Astrocyte of the cerebellum (primary cell): Measurements from ENCODE around the gene UGT1A9.

Source experiments
- DNase-seq: peaks from one replicate; pipeline ENCODE4 v3.0.0-alpha.2; 2011; ENCODE audit warnings: low read depth
- H3K4me3 ChIP-seq: 2 replicates; pipeline ENCODE4 v1.5.1; 2011; ENCODE audit warnings: mild to moderate bottlenecking, low read depth, low read length, moderate library complexity
- in situ Hi-C: cut with HindIII; loops from 2 replicates; pipeline ENCODE4 v1.10.0; 2017; ENCODE audit warnings: low sequenced_read_pairs
- TF ChIP-seq, protein P1 (sequence below): IDR thresholded peaks from 2 replicates; pipeline ENCODE4 v1.5.1; 2012; ENCODE audit warnings: low read length, low read depth, moderate library complexity, mild to moderate bottlenecking; ENCODE audit errors: missing control alignments

Gene UGT1A9

GRCh38 chr2:233802132-233802815 lies 130.6 kb downstream of the UGT1A9 start:
- in situ Hi-C loops, result no loop called here
- DNase-seq, result no peak
- TF ChIP-seq, protein P1, sequence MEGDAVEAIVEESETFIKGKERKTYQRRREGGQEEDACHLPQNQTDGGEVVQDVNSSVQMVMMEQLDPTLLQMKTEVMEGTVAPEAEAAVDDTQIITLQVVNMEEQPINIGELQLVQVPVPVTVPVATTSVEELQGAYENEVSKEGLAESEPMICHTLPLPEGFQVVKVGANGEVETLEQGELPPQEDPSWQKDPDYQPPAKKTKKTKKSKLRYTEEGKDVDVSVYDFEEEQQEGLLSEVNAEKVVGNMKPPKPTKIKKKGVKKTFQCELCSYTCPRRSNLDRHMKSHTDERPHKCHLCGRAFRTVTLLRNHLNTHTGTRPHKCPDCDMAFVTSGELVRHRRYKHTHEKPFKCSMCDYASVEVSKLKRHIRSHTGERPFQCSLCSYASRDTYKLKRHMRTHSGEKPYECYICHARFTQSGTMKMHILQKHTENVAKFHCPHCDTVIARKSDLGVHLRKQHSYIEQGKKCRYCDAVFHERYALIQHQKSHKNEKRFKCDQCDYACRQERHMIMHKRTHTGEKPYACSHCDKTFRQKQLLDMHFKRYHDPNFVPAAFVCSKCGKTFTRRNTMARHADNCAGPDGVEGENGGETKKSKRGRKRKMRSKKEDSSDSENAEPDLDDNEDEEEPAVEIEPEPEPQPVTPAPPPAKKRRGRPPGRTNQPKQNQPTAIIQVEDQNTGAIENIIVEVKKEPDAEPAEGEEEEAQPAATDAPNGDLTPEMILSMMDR, result no peak
- no peak overlapping the region for H3K4me3 ChIP-seq

- TF ChIP-seq, protein P1, result no peak
- no peak overlapping the region for H3K4me3 ChIP-seq
- in situ Hi-C loops, result no loop called here
- DNase-seq, result no peak
These were observed 131.7 kb downstream of the UGT1A9 start for GRCh38 chr2:233803292-233803911.

- in situ Hi-C loops, result no loop called here
- TF ChIP-seq, protein P1, result no peak
- DNase-seq, result no peak
These were observed 132.3 kb downstream of the UGT1A9 start for GRCh38 chr2:233803994-233804393.

GRCh38 chr2:233807215-233807865 lies 135.6 kb downstream of the UGT1A9 start:
- in situ Hi-C loops, result no loop called here
- TF ChIP-seq, protein P1, result no peak
- DNase-seq, result no peak

More at GRCh38 chr2:233803994-233804393, 132.3 kb downstream of the UGT1A9 start:
- no peak overlapping the region for H3K4me3 ChIP-seq

DNA sequence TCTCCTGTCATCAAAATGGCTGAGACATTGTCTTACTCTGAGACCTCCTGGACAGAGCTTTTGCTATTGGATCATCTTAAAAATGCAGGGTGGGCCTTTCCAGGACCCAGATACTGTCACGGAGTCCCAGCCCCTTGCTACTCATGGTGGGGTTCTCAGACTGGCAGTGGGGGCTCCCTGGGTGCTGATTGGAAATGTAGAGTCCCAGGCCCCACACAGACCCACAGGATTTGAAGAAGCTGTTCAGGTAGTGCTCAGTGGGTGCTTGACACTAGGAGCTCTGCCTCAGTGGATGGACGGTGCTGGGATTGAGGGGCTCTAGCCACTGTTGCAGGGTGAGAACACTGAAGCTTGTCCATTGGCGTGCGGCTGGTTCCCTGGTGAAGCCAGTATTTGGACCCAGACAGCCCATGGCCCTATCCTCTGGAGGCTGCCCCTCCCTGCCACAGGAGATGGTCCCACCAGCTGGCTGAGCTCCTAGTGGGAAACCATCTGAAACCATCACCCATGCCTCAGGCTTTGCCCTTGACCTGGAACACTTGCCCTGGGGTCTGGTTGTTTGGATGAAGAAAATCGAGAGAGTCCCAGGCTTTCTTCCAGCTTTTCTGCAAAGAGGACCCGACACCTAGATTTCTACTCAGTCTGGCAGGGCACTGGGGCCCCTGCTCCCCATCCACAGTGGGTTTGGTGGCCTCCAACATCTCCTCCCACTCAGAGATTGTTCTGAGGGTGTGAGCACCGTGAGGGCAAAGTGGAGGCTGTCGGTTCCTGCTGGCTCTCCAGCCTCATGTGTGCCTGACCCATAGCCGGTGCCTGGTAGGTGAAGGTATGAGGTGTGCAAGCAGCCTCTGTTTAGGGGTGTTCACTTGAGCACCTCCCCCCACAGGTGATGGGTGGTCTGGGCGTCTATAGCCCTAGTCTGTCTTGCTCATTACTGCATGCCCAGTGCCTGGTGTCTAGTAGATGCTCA lies 136.6 kb downstream of the UGT1A9 start:
- H3K4me3 ChIP-seq, result no peak overlapping the region
- TF ChIP-seq, protein P1, result no peak
- in situ Hi-C loops, result no loop called here
- DNase-seq, result no peak

More at GRCh38 chr2:233807215-233807865, 135.6 kb downstream of the UGT1A9 start:
- H3K4me3 ChIP-seq, result no peak overlapping the region

DNA sequence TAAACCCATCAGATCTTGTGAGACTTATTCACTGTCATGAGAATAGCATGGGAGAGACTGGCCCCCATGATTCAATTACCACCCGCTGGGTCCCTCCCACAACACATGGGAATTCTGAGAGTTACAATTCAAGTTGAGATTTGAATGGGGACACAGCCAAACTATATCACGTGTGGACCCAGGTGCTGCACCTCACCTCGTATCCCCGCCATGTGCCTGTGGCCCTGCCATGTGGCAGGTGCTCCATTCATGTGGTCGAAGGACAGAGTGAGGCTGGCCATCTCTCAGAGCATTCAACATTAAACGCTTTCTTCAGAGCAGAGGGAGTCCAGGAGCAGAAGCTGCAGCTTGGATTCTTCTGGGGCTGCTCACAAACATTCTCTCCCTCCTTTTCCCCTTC lies 138.7 kb downstream of the UGT1A9 start:
- DNase-seq, result no peak
- in situ Hi-C loops, result no loop called here
- TF ChIP-seq, protein P1, result no peak
- no peak overlapping the region for H3K4me3 ChIP-seq
